Measurements from ENCODE around the gene CBFA2T3. TPM values are rescaled to one million over a fixed set of nuclear protein-coding genes. Genes with fewer than 3 reads are reported as not detected.
A peak's percentile ranks its signal among the peaks of the same experiment; 100 is the strongest.

Gene CBFA2T3
- total and polyA plus RNA-seq, 8 donors, result 3.8 to 10.4 (median 5.4) TPM

GRCh38 chr16:88989852-88990547 is 13.0 kb upstream of the CBFA2T3 start:
- ATAC-seq (no peak), DNase-seq (peak in 1 of 4 donors; percentile 54)
- intact Hi-C loops (cut with DNase I), result no loop called here
- no peak overlapping the region for H3K4me3 ChIP-seq
- TF ChIP-seq CTCF (IDR thresholded peaks at IDR 0.05), result no peak
- H3K27me3 ChIP-seq, result peaks cover 0 to 63% of the 10 kb centered on the region in 2 donors
- peaks cover 0 to 5% of the 10 kb centered on the region in 2 donors for H3K4me1 ChIP-seq
- H3K36me3 ChIP-seq, result no peaks in the 10 kb centered on the region
- no peak overlapping the region for H3K27ac ChIP-seq
- H3K9me3 ChIP-seq, result no peaks in the 10 kb centered on the region

GRCh38 chr16:88988980-88989811 is 12.2 kb upstream of the CBFA2T3 start:
- ATAC-seq (no peak), DNase-seq (peak in 1 of 4 donors; percentile 75)
- H3K9me3 ChIP-seq, result no peaks in the 10 kb centered on the region
- TF ChIP-seq CTCF (IDR thresholded peaks at IDR 0.05), result no peak
- H3K4me3 ChIP-seq, result no peak overlapping the region
- H3K27me3 ChIP-seq, result peaks cover 0 to 63% of the 10 kb centered on the region in 2 donors
- H3K27ac ChIP-seq, result no peak overlapping the region
- intact Hi-C loops (cut with DNase I), result no loop called here
- no peaks in the 10 kb centered on the region for H3K36me3 ChIP-seq
- H3K4me1 ChIP-seq, result peaks cover 0 to 5% of the 10 kb centered on the region in 2 donors

- intact Hi-C loops (cut with DNase I), result no loop called here
- ATAC-seq (no peak), DNase-seq (no peak)
- TF ChIP-seq CTCF (IDR thresholded peaks at IDR 0.05), result no peak
- Histone ChIP-seq H3K4me3 (no peak overlapping the region), H3K4me1 (no peaks in the 10 kb centered on the region), H3K36me3 (no peaks in the 10 kb centered on the region), H3K27me3 (peaks cover 0 to 68% of the 10 kb centered on the region in 2 donors), H3K27ac (no peak overlapping the region), H3K9me3 (no peaks in the 10 kb centered on the region)
These were observed 8.5 kb upstream of the CBFA2T3 start for GRCh38 chr16:88985521-88985920.

- H3K36me3 ChIP-seq, result no peaks in the 10 kb centered on the region
- no peaks in the 10 kb centered on the region for H3K9me3 ChIP-seq
- no peak for TF ChIP-seq CTCF (IDR thresholded peaks at IDR 0.05)
- intact Hi-C loops (cut with DNase I), result no loop called here
- H3K4me3 ChIP-seq, result no peak overlapping the region
- no peak for ATAC-seq
- H3K4me1 ChIP-seq, result peaks cover 0 to 2% of the 10 kb centered on the region in 2 donors
- DNase-seq, result peak in 1 of 4 donors; percentile 80
- no peak overlapping the region for H3K27ac ChIP-seq
- H3K27me3 ChIP-seq, result peaks cover 0 to 58% of the 10 kb centered on the region in 2 donors
These were observed 7.0 kb upstream of the CBFA2T3 start for GRCh38 chr16:88983771-88984687.
